ENCODE measurements around the gene HECW1.
"Not testable (repeated sequence)": the region's sequence is repeated elsewhere in the genome, so short reads cannot be mapped to it uniquely, and the experiment has no call there.

Gene HECW1

GRCh38 chr7:43112459-43112940, at the start of gene HECW1:
Gene HECW1 (plus strand): TSS chr7:43112647. CDS start chr7:43243906, 131,259 bp downstream.
- no peak for DNase-seq (ENCODE audit: low read depth, low spot score)

DNA sequence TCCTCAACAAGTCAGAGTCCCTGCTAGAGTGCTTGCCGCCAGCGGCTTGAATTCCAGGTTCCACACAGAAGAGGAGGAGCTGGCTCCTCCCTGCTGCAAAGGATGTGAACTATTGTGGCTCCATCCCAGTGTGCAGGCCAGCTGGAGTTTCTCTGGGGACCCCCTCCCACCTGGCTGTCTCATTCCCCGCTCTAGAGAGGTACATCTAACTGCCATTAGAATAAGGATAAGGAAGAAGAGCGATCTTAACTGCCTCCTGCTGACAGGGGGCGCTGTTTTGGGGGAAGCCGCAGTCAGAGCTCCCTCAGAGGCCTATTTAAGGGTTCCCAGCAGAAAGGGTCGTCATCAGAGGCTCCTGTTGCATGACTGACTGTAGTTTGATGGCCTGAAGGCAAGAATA, 40.8 kb upstream of the HECW1 start:
- DNase-seq (ENCODE audit: low read depth, low spot score): no peak

GRCh38 chr7:43072530-43072929, 39.9 kb upstream of the HECW1 start:
- DNase-seq (ENCODE audit: low read depth, low spot score): no peak

GRCh38 chr7:43073811-43074210, 38.6 kb upstream of the HECW1 start:
- not testable (repeated sequence) for DNase-seq (ENCODE audit: low read depth, low spot score)

DNA sequence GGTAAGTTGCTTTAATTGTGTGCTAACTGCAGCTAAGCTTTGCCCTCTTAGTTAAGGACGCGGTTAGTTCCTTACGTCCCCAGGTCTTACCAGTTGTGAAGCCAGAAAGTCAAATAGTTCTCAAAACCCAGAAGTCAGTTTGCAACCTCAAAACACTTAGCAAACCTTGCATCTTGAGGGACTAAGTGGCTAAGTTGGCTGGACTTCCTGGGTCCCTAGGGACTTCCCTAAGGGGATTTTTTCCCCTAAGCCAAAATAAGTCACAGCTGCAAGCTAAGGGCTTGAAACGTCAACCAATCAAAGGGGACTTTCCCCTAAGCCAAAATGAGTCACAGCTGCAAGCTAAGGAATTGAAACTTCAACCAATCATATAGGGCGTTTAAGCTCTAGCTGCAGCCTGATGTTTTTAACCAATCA, 36.2 kb upstream of the HECW1 start:
- no peak for DNase-seq (ENCODE audit: low read depth, low spot score)

- no peak for DNase-seq (ENCODE audit: low read depth, low spot score)
Observed at GRCh38 chr7:43076606-43077005, 35.8 kb upstream of the HECW1 start.

GRCh38 chr7:43077285-43077684, 35.2 kb upstream of the HECW1 start:
- DNase-seq (ENCODE audit: low read depth, low spot score): no peak

- no peak for DNase-seq (ENCODE audit: low read depth, low spot score)
Observed at GRCh38 chr7:43077732-43078391, 34.6 kb upstream of the HECW1 start.

- no peak for DNase-seq (ENCODE audit: low read depth, low spot score)
Observed at GRCh38 chr7:43078794-43079193, 33.7 kb upstream of the HECW1 start.

DNA sequence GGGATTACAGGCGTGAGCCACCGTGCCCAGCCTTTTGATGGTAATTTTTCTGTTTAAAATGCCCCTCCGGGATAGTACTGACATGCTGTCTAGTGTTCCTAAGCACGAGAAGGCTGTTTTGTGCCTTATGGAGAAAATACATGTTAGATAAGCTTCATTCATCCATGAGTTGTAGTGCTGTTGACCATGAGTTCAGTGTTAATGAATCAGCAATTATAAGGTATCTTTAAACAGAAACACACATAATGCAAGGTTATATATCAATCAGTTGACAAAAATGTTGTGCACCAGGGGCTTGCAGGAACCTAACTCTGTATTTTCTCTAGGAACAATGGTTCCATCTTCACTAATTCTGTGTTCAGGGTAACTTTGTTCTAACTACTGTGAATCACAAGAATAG, 30.8 kb upstream of the HECW1 start:
- no peak for DNase-seq (ENCODE audit: low read depth, low spot score)

DNA sequence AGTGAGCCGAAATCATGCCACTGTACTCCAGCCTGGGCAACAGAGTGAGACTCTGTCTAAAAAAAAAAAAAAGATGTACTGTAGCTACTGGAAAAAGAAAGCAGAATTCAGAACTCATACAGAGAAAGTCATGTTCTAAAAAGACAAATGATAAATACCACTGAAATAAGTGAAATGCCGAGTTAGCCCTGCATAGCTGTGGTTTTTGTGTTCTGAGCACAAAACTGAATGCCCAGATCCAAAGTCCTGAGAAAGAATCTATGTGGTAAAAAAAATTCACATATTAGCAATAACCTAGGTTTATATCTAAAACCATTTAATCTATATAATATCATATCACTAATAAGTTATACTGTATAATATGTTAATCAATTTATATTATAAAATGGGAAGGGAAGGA, 29.3 kb upstream of the HECW1 start:
- no peak for DNase-seq (ENCODE audit: low read depth, low spot score)

- DNase-seq (ENCODE audit: low read depth, low spot score): no peak
Observed at GRCh38 chr7:43085017-43085416, 27.4 kb upstream of the HECW1 start.

GRCh38 chr7:43085992-43086391, 26.5 kb upstream of the HECW1 start:
- DNase-seq (ENCODE audit: low read depth, low spot score): no peak

- no peak for DNase-seq (ENCODE audit: low read depth, low spot score)
Observed at GRCh38 chr7:43092819-43093218, 19.6 kb upstream of the HECW1 start.

- no peak for DNase-seq (ENCODE audit: low read depth, low spot score)
Observed at GRCh38 chr7:43096875-43097274, 15.6 kb upstream of the HECW1 start.

GRCh38 chr7:43099750-43100149, 12.7 kb upstream of the HECW1 start:
- no peak for DNase-seq (ENCODE audit: low read depth, low spot score)

- DNase-seq (ENCODE audit: low read depth, low spot score): no peak
Observed at GRCh38 chr7:43104874-43105520, 7.5 kb upstream of the HECW1 start.

DNA sequence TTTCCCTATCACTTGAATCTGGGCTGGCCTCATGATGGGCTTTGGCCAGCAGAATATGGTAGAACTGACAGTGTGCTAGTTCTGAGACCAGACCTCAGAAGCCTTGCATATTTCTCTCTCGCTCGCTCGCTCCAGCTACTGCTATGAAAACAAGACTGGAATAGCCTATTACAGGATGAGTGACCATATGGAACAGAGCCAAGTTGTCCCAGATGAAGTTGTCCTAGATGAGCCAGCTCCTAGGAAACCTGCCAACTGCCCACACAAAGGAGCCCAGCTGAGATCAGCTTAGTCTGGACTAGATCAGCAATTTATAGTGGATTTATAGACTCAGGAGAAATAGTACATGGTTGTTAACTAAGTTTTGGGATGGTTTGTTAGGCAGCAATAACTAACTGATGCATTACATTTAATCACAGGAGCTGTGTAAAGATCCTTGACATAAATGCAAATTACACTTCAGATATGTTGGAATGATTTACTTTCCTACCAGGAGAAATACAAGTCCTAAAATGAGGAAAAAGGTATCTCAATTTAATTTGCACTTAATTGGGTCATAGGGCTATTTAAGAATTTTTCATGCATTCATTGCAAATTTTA, 6.8 kb upstream of the HECW1 start:
- DNase-seq (ENCODE audit: low read depth, low spot score): no peak

DNA sequence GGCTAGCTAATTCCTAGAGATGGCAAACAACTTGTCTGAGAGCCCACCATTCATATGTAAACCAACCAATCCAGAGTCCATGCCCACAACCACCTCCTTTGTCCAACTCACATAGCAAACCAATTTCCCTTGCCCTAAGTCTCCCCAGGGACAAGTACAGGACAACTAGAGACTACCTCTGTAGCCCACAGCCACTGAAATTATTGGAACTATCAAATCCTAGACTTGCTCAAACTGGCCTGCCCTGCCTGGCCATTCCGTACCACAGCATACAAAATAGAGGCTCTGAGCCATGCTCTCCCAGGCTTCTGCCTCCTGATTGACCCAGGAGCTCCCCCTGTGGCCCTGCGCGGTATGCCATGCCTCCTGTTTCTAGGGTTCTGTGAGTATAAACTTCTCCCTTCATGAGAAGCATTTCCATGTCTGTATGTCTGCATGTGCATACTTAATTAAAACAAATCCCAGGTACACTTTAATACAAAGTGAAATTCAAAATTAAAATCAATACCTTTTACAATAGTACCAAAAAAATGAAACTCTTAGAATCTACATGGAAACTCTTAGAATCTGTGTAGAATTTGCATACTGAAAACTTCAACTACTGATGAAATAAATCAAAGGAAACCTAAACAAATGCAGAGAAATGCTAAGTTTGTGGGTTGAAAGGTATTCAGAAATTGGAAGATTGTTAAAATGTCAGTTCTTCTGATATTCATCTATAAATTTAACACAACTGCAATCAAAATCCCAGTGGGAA, 4.0 kb upstream of the HECW1 start:
- DNase-seq (ENCODE audit: low read depth, low spot score): no peak

- no peak for DNase-seq (ENCODE audit: low read depth, low spot score)
Observed at GRCh38 chr7:43110791-43111535, 1.5 kb upstream of the HECW1 start.

DNA sequence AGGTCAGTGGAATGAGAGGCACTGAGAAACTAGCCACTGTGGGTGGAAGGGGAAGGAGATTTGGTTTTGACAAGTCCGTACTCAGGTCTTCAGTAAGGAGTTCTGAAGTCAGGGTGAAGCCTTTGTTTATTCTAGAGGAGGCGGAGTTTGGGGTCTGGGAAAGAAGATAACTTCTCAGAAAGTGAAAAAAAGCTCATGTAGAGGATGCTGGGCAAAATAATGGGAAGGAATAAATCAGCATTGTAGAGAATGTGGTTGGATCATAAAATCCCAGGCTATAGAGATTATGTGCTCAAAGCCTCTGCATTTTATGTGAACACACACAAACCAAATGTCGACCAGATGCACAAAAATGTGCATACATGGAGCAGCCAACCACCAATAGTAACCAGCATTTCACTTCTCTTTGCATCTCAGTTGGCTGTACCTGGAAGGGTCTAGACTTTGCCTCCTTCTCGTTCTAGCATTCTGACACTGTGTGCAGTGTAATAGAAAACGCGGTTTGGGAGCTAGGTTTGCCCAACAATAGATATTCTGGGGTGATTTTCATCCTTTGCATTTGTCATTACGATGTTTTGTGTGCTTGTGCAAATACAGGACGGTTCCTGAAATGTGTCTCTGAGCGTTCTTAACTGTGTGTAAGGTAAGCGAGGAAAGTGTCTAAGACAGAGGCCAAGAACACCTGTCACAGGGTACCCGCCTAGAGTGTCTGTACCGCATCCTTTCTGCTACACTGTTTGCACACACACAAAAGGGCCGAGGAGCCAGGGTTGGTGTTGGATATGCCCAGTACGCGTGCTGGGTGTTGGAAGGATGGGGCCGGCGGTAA, 603 bp upstream of the HECW1 start:
- no peak for DNase-seq (ENCODE audit: low read depth, low spot score)
